Neural cell (in vitro differentiated cells): ENCODE data around the gene JAG2. TPM values are rescaled to one million over a fixed set of nuclear protein-coding genes. Genes with fewer than 3 reads are reported as not detected.

Source experiments
- H2AFZ ChIP-seq: fragments of 200-600, 300-800 bp; sonication (generic), shearing (Covaris generic); 2 replicates; pipeline ENCODE4 v1.6.0; 2014; ENCODE audit warnings: low read depth, mild to moderate bottlenecking, antibody characterized with exemption, low read length, moderate library complexity
- H3F3A ChIP-seq: fragments of 200-600 bp; shearing (Covaris generic); 2 replicates; pipeline ENCODE4 v1.6.1; 2016; ENCODE audit warnings: mild to moderate bottlenecking, moderate library complexity, mixed read lengths, antibody characterized with exemption, low read length; ENCODE audit not compliant: insufficient read depth, poor library complexity, severe bottlenecking
- H3K27ac ChIP-seq: fragments of 200-600, 300-800 bp; sonication (generic), shearing (Covaris generic); 2 replicates; pipeline ENCODE4 v1.5.1; 2014; ENCODE audit warnings: mild to moderate bottlenecking, low read length, moderate library complexity
- H3K27me3 ChIP-seq: fragments of 300-800, 200-600 bp; sonication (generic), shearing (Covaris generic); 2 replicates; pipeline ENCODE4 v1.6.0; 2014; ENCODE audit warnings: mild to moderate bottlenecking, low read depth, low read length, moderate library complexity; ENCODE audit not compliant: insufficient read depth
- H3K36me3 ChIP-seq: fragments of 300-800, 200-600 bp; sonication (generic), shearing (Covaris generic); 2 replicates; pipeline ENCODE4 v1.5.1; 2014; ENCODE audit warnings: mild to moderate bottlenecking, antibody characterized with exemption, low read length, moderate library complexity; ENCODE audit not compliant: insufficient read depth
- H3K4me2 ChIP-seq: fragments of 300-800, 200-600 bp; sonication (generic), shearing (Covaris generic); 2 replicates; pipeline ENCODE4 v1.6.0; 2014; ENCODE audit warnings: mild to moderate bottlenecking, low read length
- H3K4me3 ChIP-seq: fragments of 300-800, 200-600 bp; sonication (generic), shearing (Covaris generic); 2 replicates; pipeline ENCODE4 v1.5.1; 2014; ENCODE audit warnings: mild to moderate bottlenecking, low read length, moderate library complexity
- H3K79me2 ChIP-seq: fragments of 200-600 bp; shearing (Covaris generic); replicated peaks from 2 replicates; pipeline ENCODE4 v1.6.0; 2014; ENCODE audit warnings: mild to moderate bottlenecking, low read length, moderate library complexity; ENCODE audit not compliant: insufficient read depth
- H3K9ac ChIP-seq: fragments of 300-800, 200-600 bp; sonication (generic), shearing (Covaris generic); 2 replicates; pipeline ENCODE4 v1.6.1; 2016; ENCODE audit warnings: mild to moderate bottlenecking, low read length, mixed read lengths
- H3K9me2 ChIP-seq: fragments of 200-600 bp; shearing (Covaris generic); 2 replicates; pipeline ENCODE4 v1.6.1; 2016; ENCODE audit warnings: mild to moderate bottlenecking, low read length, mixed read lengths; ENCODE audit not compliant: insufficient read depth
- H3K9me3 ChIP-seq: fragments of 200-600, 300-800 bp; sonication (generic), shearing (Covaris generic); 2 replicates; pipeline ENCODE4 v1.6.1; 2016; ENCODE audit warnings: mild to moderate bottlenecking, mixed run types, low read length, moderate library complexity, mixed read lengths
- H4K20me1 ChIP-seq: fragments of 200-600 bp; shearing (Covaris generic); 2 replicates; pipeline ENCODE4 v1.6.1; 2016; ENCODE audit warnings: mild to moderate bottlenecking, mixed run types; ENCODE audit not compliant: insufficient read depth
- CTCF ChIP-seq: fragments of 450-650 bp; IDR thresholded peaks from 2 replicates; pipeline ENCODE4 v1.5.1; 2014; ENCODE audit warnings: antibody characterized with exemption, mild to moderate bottlenecking, moderate library complexity; ENCODE audit not compliant: poor library complexity, severe bottlenecking
- EP300 ChIP-seq: fragments of 450-650 bp; conservative IDR thresholded peaks from 2 replicates; pipeline ENCODE4 v1.6.1; 2014; ENCODE audit warnings: antibody characterized with exemption, mild to moderate bottlenecking, moderate library complexity; ENCODE audit not compliant: poor library complexity, severe bottlenecking
- EZH2 ChIP-seq: fragments of 200-600, 300-800 bp; shearing (Covaris generic), sonication (generic); IDR thresholded peaks from 2 replicates; pipeline ENCODE4 v1.6.1; 2014; ENCODE audit warnings: antibody characterized with exemption, low read length, borderline replicate concordance, mild to moderate bottlenecking; ENCODE audit not compliant: insufficient read depth, poor library complexity, severe bottlenecking
- MXI1 ChIP-seq: fragments of 450-650 bp; conservative IDR thresholded peaks from 2 replicates; pipeline ENCODE4 v1.6.1; 2014; ENCODE audit warnings: antibody characterized with exemption, mild to moderate bottlenecking; ENCODE audit not compliant: poor library complexity, severe bottlenecking
- POLR2AphosphoS5 ChIP-seq: IDR thresholded peaks from 2 replicates; pipeline ENCODE4 v1.6.1; 2012
- RAD21 ChIP-seq: fragments of 450-650 bp; conservative IDR thresholded peaks from 2 replicates; pipeline ENCODE4 v1.6.1; 2014; ENCODE audit warnings: antibody characterized with exemption, mild to moderate bottlenecking, moderate library complexity
- REST ChIP-seq: IDR thresholded peaks from 2 replicates; pipeline ENCODE4 v1.6.1; 2012; ENCODE audit warnings: borderline replicate concordance
- SMC3 ChIP-seq: fragments of 450-650 bp; conservative IDR thresholded peaks from 2 replicates; pipeline ENCODE4 v1.6.1; 2014; ENCODE audit warnings: antibody characterized with exemption, mild to moderate bottlenecking, moderate library complexity; ENCODE audit not compliant: poor library complexity
- TAF1 ChIP-seq: IDR thresholded peaks from 2 replicates; pipeline ENCODE4 v1.6.1; 2012; ENCODE audit warnings: low read depth
- polyA plus RNA-seq: library from polyadenylated mRNA; depleted of rRNA; stranded (reverse); fragments of >200 nt; gene quantifications from 2 replicates; pipeline ENCODE4 v1.2.3, GENCODE V29; 2014

Gene JAG2
- polyA plus RNA-seq, 1 donor from 2014 or later: 20.3 TPM

- no peaks in the 10 kb centered on the region for H3K27me3 ChIP-seq
- H3K9ac ChIP-seq: no peak overlapping the region
- no peaks in the 10 kb centered on the region for H3K9me3 ChIP-seq
- no peak overlapping the region for H2AFZ ChIP-seq
- no peak overlapping the region for H3K4me2 ChIP-seq
- no peaks in the 10 kb centered on the region for H3K9me2 ChIP-seq
- no peaks in the 10 kb centered on the region for H3K36me3 ChIP-seq
- H3K4me3 ChIP-seq: no peak overlapping the region
- H3K79me2 ChIP-seq: no peaks in the 10 kb centered on the region
- TF ChIP-seq SMC3: no peak
- TF ChIP-seq CTCF: no peak
- no peak for TF ChIP-seq REST
- no peak for TF ChIP-seq TAF1
- no peak for TF ChIP-seq EZH2
- no peak for TF ChIP-seq MXI1
- no peak for TF ChIP-seq POLR2AphosphoS5
- no peak for TF ChIP-seq EP300
- no peak for TF ChIP-seq RAD21
- no peaks in the 10 kb centered on the region for H4K20me1 ChIP-seq
- no peaks in the 10 kb centered on the region for H3F3A ChIP-seq
- H3K27ac ChIP-seq: no peak overlapping the region
These were observed 60.6 kb downstream of the JAG2 start for GRCh38 chr14:105107781-105108515.

- TF ChIP-seq SMC3: no peak
- no peak for TF ChIP-seq REST
- TF ChIP-seq RAD21: no peak
- no peak for TF ChIP-seq CTCF
- TF ChIP-seq TAF1: no peak
- no peak for TF ChIP-seq POLR2AphosphoS5
- TF ChIP-seq EP300: no peak
- TF ChIP-seq EZH2: no peak
- no peak for TF ChIP-seq MXI1
- Histone ChIP-seq H3K9me2 (no peaks in the 10 kb centered on the region), H4K20me1 (no peaks in the 10 kb centered on the region), H3K4me2 (no peak overlapping the region), H3K27me3 (no peaks in the 10 kb centered on the region), H2AFZ (no peak overlapping the region), H3K36me3 (no peaks in the 10 kb centered on the region), H3F3A (no peaks in the 10 kb centered on the region), H3K4me3 (no peak overlapping the region), H3K9ac (no peak overlapping the region), H3K9me3 (no peaks in the 10 kb centered on the region), H3K79me2 (no peaks in the 10 kb centered on the region), H3K27ac (no peak overlapping the region)
These were observed 61.2 kb downstream of the JAG2 start for GRCh38 chr14:105107351-105107750.
